ENCODE data around the gene LEF1.
A peak's percentile ranks its signal among the peaks of the same experiment; 100 is the strongest.

LEF1 gene

DNA sequence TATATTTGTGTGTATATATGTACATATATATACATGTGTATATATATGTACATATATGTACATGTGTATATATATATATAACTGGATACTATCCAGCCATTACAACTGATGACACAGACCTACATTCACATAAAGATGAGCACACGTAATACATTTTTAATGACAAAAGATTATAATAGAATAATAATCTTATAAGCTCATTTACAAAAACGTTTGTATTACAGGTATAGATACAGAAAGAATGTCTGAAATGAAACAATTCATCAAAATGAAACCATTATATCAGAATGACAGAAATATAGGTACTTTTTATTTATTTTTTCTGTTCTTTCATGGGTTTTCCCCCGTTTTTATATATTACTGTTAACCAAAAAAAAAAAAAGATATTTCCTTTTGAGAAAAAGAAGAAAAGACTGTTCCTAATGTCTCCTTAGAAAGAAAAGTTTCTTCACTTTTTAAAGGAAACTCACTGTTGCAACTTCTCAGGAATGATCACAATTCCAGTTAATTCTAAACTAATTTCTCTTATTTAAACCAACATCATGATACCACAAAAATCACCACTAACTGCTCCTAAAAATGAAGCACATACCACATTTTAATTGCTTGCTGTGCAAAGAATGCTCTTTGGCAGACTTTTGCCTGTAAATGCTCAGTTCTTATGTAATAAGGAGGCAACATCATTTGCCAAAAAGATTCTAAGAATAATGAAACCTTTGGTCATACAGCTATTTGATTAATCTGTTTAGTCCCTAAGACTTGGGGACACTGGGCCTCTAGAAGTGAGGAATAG lies 18.9 kb downstream of the LEF1 start:
- no peak for DNase-seq

- DNase-seq = no peak
Observed at GRCh38 chr4:108148316-108148715, 20.4 kb downstream of the LEF1 start.

- DNase-seq = no peak
Observed at GRCh38 chr4:108146819-108147218, 21.9 kb downstream of the LEF1 start.

- no peak for DNase-seq
Observed at GRCh38 chr4:108146336-108146735, 22.4 kb downstream of the LEF1 start.

DNA sequence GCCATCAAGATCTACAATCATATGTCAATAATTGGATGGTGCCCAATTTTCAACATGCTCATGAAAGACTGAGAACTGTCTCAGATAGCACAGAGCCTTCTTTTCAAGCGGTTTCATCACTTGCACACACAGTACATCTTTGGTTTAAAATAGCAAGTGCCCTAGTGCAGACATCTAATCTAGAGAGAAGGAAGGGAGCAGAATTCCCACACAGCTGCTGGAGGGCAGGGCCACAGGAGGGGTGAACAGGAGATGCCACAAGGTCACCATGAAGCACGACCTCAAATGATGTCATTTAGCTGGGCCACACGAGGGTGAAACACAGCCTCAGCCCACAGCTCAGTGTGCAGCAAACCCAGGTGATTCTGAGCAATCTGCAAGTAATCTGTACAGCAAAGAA lies 24.3 kb downstream of the LEF1 start:
- DNase-seq = no peak

GRCh38 chr4:108143515-108143914 lies 25.2 kb downstream of the LEF1 start:
- no peak for DNase-seq

GRCh38 chr4:108142870-108143269 lies 25.9 kb downstream of the LEF1 start:
- no peak for DNase-seq

DNA sequence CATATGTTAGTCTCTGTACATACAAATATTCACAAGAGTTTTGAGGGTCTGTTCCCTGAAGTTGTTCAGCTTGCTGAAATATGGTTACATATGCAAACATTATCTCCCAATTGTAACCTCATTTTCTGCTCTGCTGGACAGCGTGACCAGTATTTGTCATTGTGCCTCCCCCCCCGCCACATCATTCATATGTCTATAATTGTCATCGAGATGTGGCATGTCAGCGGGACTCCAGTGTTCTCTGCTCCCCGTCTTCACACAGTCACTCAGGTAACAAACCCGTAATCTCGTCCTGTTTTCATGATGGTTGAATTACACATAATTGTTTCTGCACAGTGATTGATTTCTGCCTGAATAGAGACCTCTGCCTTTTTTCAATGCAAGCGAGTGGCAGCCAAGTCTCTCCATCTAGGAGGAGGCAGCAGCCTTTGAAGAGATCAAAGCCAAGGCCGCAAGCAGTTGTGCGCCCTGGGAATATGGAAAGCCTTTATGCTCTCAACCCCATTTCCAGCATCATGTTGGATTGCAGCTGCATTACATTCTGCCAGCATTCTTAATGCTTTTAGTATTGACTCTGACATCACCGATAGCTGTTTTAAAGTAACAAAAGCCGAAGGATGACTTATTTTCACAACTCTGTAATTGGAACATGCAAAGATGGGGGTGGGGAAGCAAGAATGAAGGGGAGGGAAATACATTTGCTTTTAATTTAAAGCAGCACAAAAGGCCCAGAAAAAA lies 27.4 kb downstream of the LEF1 start:
- peak in 1 of 51 donors; percentile 2 for DNase-seq

GRCh38 chr4:108140328-108140727 lies 28.4 kb downstream of the LEF1 start:
- DNase-seq = no peak

- no peak for DNase-seq
Observed at GRCh38 chr4:108139089-108139488, 29.6 kb downstream of the LEF1 start.

DNA sequence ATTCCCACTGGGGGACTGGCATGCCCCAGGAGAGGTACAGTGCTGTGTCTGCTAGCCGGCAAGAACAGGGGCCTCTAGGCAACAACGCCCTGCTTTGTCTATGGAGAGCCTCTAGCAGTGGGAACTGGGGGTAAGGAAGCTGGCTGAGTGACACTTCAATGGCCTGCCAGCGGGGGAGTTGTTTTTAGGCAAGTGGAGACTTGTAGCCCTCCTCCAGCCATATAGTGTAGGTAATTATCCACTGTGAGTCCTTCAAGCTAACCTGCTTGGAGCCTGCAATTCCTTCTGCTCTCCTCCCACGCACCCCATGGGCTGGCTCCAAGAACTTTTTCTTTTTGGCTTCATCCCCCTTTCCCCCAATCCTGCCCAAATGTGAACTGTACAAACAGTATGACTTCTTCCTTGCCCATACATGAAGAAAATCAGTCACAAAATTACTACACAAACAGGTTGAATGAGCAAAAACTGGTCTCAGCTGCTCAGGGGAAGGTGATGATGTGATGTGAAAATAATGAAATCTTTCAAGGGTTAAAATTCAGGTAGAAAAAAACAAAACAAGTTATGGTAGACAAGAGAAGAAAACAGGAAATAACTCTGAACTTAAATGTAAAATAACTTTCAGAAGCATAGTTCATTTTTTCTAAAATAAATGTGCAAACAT lies 33.1 kb downstream of the LEF1 start:
- DNase-seq = no peak

DNA sequence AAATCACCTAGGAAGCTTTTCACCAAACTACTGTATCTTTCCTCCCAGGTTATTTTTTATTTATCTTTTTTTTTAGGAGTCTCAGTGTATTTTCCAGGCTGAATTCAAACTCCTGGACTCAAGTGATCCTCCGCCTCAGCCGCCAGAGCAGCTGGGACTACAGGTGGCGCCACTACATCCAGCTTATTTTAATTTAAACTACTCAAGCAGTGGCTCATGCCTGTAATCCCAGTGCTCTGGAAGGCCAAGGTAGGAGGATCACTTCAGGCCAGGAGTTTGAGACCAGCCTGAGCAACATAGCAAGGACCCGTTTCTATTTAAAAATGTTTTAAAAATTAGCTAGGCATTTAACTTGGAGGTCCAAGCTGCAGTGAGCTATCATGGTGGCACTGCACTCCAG lies 37.8 kb downstream of the LEF1 start:
- DNase-seq = no peak

DNA sequence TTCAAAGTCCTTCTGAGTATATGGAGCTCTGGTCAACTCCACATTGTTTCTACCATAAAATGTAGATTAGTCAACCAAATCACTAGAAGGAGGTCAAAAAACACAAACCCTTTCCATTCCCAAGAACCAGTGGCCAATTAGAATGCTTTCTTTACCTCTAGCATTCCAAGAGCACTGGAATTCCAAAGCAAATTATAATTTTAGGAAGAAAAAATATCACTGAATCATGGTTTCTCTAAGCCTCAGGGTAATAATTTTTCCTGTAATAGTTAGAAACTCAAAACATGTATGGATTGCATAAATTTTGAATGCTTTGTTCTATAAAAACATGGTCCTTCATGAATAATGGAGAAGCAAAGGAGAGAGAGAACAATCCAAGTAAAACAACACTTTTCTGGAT lies 39.5 kb downstream of the LEF1 start:
- DNase-seq = no peak

DNA sequence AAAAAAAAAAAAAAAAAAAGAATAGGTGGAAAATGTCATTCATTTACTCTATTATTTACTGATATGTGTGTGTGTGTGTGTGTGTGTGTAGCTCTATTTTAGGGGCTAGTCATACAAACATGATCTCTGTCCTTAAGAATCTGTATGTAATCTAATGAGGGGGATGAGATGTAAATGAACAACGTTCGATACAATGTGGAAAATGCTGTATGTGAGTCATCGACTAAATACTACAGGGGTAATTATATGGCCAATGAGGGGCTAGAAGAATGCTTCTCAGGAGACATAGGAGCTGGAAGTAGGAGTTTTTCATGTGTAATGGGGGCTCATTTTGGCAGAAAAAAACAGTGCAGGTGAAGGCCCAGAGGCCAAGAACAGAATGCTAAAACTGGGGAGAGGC lies 41.9 kb downstream of the LEF1 start:
- no peak for DNase-seq

DNA sequence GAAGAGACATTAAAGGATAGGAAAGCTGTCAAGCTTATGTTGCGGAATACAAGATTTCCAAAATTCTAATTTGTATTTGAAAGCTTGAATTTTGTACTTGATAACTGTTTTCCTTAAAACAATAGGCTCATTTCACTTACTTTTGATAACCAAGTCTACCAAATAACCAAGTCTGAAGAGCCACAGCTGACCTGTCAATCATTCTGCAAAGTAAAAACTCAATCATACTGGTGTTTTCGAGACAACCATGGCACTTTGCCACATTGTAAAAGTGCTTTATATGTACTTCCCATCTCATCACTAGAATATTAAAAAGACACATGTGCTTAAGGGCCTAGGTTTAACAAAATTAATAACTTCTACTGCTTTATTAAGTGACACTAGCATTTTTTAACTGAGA lies 47.9 kb downstream of the LEF1 start:
- DNase-seq = no peak

GRCh38 chr4:108119199-108119800 lies 49.4 kb downstream of the LEF1 start:
- no peak for DNase-seq

GRCh38 chr4:108118505-108118904 lies 50.2 kb downstream of the LEF1 start:
- DNase-seq = no peak

- DNase-seq = no peak
Observed at GRCh38 chr4:108117418-108118182, 51.1 kb downstream of the LEF1 start.

GRCh38 chr4:108116423-108117168 lies 52.1 kb downstream of the LEF1 start:
- DNase-seq = no peak

- DNase-seq = no peak
Observed at GRCh38 chr4:108115168-108115526, 53.6 kb downstream of the LEF1 start.

DNA sequence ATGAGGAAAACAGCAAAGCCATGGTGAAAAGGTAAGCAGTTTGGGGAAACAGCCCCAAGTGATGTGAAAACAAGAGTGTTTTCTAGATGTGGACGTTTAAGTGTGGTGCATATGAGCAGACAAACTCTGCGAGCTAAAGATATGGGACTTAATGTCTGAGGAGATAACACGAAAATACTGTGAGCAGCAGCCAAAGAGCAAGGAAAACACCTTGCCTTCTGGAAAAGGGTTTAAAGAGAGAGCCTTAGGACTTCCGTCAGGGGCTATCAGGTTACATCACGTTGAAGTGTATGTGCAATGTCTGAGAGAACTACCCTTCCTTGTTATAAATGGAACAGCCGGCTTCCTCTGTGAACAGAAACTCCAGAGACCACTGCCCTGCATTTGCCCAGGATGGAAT lies 54.2 kb downstream of the LEF1 start:
- no peak for DNase-seq
